ENCODE data around the gene CIRBP. TPM values are rescaled to one million over a fixed set of nuclear protein-coding genes. Genes with fewer than 3 reads are reported as not detected.
A peak's percentile ranks its signal among the peaks of the same experiment; 100 is the strongest.

Gene CIRBP
- total RNA-seq, 4 donors from 2014 or later = 258 to 623 (median 458) TPM

DNA sequence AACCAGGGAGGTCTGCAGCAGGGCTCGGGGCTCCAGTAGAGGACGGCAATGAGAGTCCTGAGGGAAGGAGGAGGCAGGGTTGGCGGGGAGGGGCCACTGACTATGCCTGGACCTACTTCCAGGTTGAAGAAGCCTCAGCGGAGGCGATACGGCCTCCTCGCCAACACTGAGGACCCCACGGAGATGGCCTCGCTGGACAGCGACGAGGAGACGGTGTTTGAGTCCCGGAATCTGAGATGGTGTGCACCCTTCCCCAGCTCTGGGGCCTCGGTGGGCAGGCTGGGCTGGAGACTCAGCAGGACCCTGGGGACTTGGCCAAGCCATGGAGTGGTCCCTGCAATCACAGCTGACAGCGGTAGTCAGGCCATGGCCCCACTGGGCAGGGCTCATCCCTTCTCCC is 7.9 kb downstream of the CIRBP start:
- no peak for TF ChIP-seq POLR2A (IDR thresholded peaks at IDR 0.05)
- TF ChIP-seq CTCF (IDR thresholded peaks at IDR 0.05) = no peak
- Histone ChIP-seq H3K27me3 (no peaks in the 10 kb centered on the region), H3K36me3 (peaks cover 0 to 41% (median 0%) of the 10 kb centered on the region in 3 donors), H3K4me3 (no peak overlapping the region), H3K4me1 (peaks cover 0 to 49% (median 28%) of the 10 kb centered on the region in 4 donors), H3K9me3 (no peaks in the 10 kb centered on the region), H3K27ac (peak overlapping the region; percentile 95 to 100 (median 98))
- DNase-seq = no peak

DNA sequence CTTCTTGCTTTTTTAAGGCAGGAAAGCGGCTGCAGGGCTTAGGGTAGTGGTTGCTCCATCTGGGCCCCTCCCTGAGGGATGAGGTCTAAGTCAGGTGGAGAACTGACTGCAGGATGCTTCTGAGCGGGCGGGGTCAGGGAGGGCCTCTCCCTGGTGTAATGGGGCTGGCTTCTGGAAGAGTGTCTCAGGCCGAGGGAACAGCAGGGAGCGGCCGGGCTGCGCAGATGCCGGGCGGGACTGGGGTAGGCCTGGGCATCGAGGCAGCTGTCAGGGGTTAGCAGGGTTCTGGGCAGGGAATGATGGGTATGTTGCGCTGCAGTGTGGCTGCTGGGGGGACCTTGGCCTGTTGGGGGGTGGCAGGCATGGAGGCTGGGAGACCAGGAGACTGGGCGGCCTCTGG is 8.9 kb downstream of the CIRBP start:
- Histone ChIP-seq H3K27me3 (no peaks in the 10 kb centered on the region), H3K4me3 (no peak overlapping the region), H3K4me1 (peaks cover 0 to 44% (median 26%) of the 10 kb centered on the region in 4 donors), H3K27ac (no peak overlapping the region), H3K36me3 (peaks cover 0 to 30% (median 0%) of the 10 kb centered on the region in 3 donors), H3K9me3 (no peaks in the 10 kb centered on the region)
- no peak for DNase-seq
- TF ChIP-seq CTCF (IDR thresholded peaks at IDR 0.05) = no peak
- TF ChIP-seq POLR2A (IDR thresholded peaks at IDR 0.05) = no peak

DNA sequence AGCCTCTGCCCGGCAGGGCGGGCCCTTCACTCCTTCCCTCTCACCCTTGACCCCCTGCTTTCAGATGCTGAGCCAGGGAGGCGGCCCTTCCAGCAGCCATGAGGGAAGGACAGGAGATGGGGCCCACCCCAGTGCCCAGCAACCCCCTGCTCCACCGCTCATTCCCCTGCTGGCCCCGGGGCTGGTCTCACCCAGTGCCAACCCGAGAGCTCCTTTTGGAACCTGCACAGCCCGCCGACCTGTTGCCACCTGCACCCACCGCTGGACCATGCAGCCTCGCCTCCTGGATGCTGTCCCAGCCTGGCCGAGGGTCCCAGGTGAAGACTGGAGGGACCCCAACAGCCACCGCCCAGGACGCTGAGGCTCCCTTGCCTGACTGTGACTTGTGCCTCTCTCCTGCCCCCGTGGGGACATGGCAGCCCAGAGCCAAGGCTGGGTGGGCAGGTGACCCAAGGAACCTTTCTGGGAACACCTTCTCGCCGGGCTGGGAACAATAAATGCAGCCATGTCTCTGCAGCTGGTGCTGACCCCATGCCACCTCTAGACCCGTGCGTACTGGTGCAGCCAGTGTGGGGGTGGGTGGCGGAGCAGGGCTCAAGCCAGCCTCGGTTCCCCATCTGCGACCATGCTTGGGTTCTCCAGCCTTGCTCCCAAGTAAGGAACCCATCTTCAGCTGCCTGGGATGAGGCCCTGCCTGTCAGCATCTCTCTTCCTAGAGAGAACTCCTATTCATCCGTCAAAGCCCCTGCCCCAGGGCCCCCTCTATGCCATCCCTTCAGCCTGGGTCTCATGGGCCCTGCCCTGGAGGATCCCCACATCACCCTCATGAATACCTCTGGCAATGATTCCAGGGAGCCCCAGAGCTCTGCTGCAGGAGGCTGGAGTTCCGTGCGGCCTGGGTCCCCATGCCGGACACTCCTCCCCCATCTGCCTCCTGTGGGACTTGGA is 9.9 kb downstream of the CIRBP start:
- no peaks in the 10 kb centered on the region for H3K27me3 ChIP-seq
- no peak for TF ChIP-seq CTCF (IDR thresholded peaks at IDR 0.05)
- TF ChIP-seq POLR2A (IDR thresholded peaks at IDR 0.05) = no peak
- H3K27ac ChIP-seq = peak overlapping the region in 1 of 4 donors; percentile 3
- peak in 1 of 3 donors; percentile 52 for DNase-seq
- no peaks in the 10 kb centered on the region for H3K9me3 ChIP-seq
- H3K4me3 ChIP-seq = no peak overlapping the region
- peaks cover 0 to 42% (median 23%) of the 10 kb centered on the region in 4 donors for H3K4me1 ChIP-seq
- H3K36me3 ChIP-seq = peaks cover 0 to 21% (median 0%) of the 10 kb centered on the region in 3 donors

DNA sequence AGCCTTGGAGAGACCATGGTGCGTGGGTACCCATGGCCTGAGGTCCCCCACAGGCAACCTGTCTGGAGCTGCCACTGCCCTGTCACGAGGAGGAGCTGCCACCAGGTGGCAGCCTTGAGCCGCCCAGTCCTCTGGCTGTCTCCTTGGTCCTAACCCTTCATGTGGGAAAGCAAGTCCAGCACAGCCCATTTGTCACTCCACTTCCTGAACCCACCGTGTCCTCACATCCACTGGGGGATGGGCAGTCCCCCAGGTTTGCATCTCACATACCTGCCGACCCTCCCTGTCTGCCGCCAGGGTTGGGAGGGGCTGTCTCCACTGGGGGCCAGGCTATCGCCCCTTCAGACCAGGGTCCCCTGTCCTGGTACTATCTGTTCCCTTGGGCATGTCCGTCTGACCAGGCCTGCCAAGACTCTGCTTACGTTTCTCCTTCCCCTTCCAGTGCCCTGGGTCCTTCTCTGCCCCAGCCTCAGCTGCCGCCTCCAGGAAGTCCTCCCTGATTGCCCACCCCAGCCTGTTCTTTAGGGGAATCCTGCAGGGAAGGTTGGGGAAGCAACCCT is 10.7 kb downstream of the CIRBP start:
- peak overlapping the region in 1 of 4 donors; percentile 3 for H3K27ac ChIP-seq
- TF ChIP-seq CTCF (IDR thresholded peaks at IDR 0.05) (peak; percentile 90 to 96 (median 93)), POLR2A (IDR thresholded peaks at IDR 0.05) (no peak)
- peak; percentile 67 to 92 (median 91) for DNase-seq
- peaks cover 0 to 13% (median 0%) of the 10 kb centered on the region in 3 donors for H3K36me3 ChIP-seq
- H3K4me3 ChIP-seq = no peak overlapping the region
- no peaks in the 10 kb centered on the region for H3K9me3 ChIP-seq
- H3K4me1 ChIP-seq = peaks cover 0 to 38% (median 14%) of the 10 kb centered on the region in 4 donors
- H3K27me3 ChIP-seq = peaks cover 0 to 3% of the 10 kb centered on the region in 2 donors

DNA sequence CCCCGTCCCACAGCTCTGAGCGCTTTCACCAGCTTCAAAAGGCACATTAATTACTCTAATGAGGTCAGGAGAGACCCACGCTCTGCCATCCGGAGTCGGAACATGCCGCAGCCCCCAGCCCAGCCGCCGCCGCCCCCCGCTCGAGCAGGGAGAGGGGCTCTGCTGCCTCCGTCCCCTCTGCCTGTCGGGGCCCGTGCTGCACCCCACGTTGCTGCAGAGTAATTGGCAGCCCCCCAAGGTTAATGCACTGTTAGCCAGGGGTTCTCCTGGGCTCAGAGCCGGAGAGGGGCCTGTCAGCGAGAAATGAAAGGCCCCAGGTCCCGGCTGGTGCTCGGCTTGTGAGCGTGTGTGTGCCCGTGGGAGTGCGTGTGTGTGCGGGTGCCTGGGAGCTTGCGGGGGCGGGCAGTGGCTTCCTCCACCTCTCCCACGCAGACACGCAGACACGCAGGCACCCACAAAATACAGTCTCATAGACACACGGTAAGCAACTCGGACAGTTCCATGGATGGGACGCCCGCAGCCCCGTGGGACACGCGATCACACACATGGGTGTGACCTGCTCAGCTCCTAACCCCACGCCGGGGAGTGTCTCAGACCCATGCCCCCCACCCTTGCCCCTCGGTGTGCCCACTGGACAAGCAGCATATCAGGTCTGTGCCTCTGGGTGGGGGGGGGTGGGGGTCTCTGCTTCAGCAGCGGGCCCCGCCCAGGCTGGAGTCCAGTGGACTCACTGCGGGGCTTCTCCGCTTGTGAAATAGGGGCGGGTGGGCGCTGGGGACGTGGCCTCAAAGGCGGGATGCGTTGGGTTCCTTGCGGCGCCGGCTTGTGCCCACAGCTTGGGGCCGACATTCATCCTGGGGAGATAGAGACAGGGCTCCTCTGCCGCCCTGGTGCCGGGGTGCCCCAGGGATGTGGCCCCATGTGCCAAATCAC is 11.8 kb downstream of the CIRBP start:
- no peak for DNase-seq
- Histone ChIP-seq H3K4me1 (peaks cover 0 to 42% (median 9%) of the 10 kb centered on the region in 4 donors), H3K27ac (no peak overlapping the region), H3K27me3 (peaks cover 0 to 9% of the 10 kb centered on the region in 2 donors), H3K4me3 (no peak overlapping the region), H3K36me3 (peaks cover 0 to 11% (median 0%) of the 10 kb centered on the region in 3 donors), H3K9me3 (no peaks in the 10 kb centered on the region)
- no peak for TF ChIP-seq CTCF (IDR thresholded peaks at IDR 0.05)
- no peak for TF ChIP-seq POLR2A (IDR thresholded peaks at IDR 0.05)

All from Peyer's patch (tissue), 4 donors.